AG08395 (cell line): ENCODE results near the gene SLC6A8.
A peak's percentile ranks its signal among the peaks of the same experiment; 100 is the strongest.
"Not testable (repeated sequence)": the region's sequence is repeated elsewhere in the genome, so short reads cannot be mapped to it uniquely, and the experiment has no call there.

ENCODE experiments used
- DNase-seq: peaks from one replicate; pipeline ENCODE4 v3.0.0; 2012; ENCODE audit warnings: mixed read lengths, low spot score

The SLC6A8 gene

GRCh38 chrX:153708415-153708814, 20.7 kb downstream of the SLC6A8 start:
- peak; percentile 64 for DNase-seq

- DNase-seq: no peak
Measured at GRCh38 chrX:153709726-153710674, 22.3 kb downstream of the SLC6A8 start.

GRCh38 chrX:153714256-153714655, 26.5 kb downstream of the SLC6A8 start:
- DNase-seq: no peak

GRCh38 chrX:153717445-153717844, 29.7 kb downstream of the SLC6A8 start:
- DNase-seq: no peak

- no peak for DNase-seq
Measured at GRCh38 chrX:153719238-153719637, 31.5 kb downstream of the SLC6A8 start.

GRCh38 chrX:153719701-153720100, 32.0 kb downstream of the SLC6A8 start:
- DNase-seq: no peak

GRCh38 chrX:153722704-153723350, 35.1 kb downstream of the SLC6A8 start:
- no peak for DNase-seq

- peak; percentile 21 for DNase-seq
Measured at GRCh38 chrX:153723351-153724251, 35.9 kb downstream of the SLC6A8 start.

- peak; percentile 92 for DNase-seq
Measured at GRCh38 chrX:153724252-153725038, 36.7 kb downstream of the SLC6A8 start, which contains the start of the genes ABCD1 and BCAP31. TSS of gene ABCD1 (plus strand) at chrX:153724856. CDS start at chrX:153725267, 411 bp downstream. TSS of gene BCAP31 (minus strand) at chrX:153724387. CDS start at chrX:153723244, 1,143 bp downstream.

GRCh38 chrX:153725039-153725831, 37.5 kb downstream of the SLC6A8 start:
- DNase-seq: no peak

- DNase-seq: no peak
Measured at GRCh38 chrX:153725832-153726285, 38.1 kb downstream of the SLC6A8 start.

GRCh38 chrX:153726286-153727122, 38.8 kb downstream of the SLC6A8 start:
- DNase-seq: peak; percentile 32

GRCh38 chrX:153727123-153727931, 39.6 kb downstream of the SLC6A8 start:
- peak; percentile 23 for DNase-seq

GRCh38 chrX:153728095-153728494, 40.4 kb downstream of the SLC6A8 start:
- no peak for DNase-seq

GRCh38 chrX:153728951-153729631, 41.4 kb downstream of the SLC6A8 start:
- DNase-seq: no peak

GRCh38 chrX:153730115-153730514, 42.4 kb downstream of the SLC6A8 start:
- DNase-seq: not testable (repeated sequence)

- DNase-seq: no peak
Measured at GRCh38 chrX:153731117-153731844, 43.6 kb downstream of the SLC6A8 start.
